Measurements from ENCODE around the gene CDRT15L2.
"Not testable (repeated sequence)": the region's sequence is repeated elsewhere in the genome, so short reads cannot be mapped to it uniquely, and the experiment has no call there.

- TF ChIP-seq MAX, CTCF (IDR thresholded peaks at IDR 0.05; ENCODE audit: low read depth, low read length): not testable (repeated sequence)
These were observed 11.5 kb downstream of the CDRT15L2 start for GRCh38 chr17:20591040-20591439.

Data from NB4 (cell line).